HG02623 (cell line): Measurements from ENCODE around the gene SUPT20HL1.
"Not testable (repeated sequence)": the region's sequence is repeated elsewhere in the genome, so short reads cannot be mapped to it uniquely, and the experiment has no call there.

ENCODE experiments used
- ATAC-seq: cut with Tn5 transposase; IDR thresholded peaks from one replicate; pipeline ENCODE4 v1.9.1; 2021; ENCODE audit warnings: moderate library complexity; ENCODE audit not compliant: unreplicated experiment

Gene SUPT20HL1

DNA sequence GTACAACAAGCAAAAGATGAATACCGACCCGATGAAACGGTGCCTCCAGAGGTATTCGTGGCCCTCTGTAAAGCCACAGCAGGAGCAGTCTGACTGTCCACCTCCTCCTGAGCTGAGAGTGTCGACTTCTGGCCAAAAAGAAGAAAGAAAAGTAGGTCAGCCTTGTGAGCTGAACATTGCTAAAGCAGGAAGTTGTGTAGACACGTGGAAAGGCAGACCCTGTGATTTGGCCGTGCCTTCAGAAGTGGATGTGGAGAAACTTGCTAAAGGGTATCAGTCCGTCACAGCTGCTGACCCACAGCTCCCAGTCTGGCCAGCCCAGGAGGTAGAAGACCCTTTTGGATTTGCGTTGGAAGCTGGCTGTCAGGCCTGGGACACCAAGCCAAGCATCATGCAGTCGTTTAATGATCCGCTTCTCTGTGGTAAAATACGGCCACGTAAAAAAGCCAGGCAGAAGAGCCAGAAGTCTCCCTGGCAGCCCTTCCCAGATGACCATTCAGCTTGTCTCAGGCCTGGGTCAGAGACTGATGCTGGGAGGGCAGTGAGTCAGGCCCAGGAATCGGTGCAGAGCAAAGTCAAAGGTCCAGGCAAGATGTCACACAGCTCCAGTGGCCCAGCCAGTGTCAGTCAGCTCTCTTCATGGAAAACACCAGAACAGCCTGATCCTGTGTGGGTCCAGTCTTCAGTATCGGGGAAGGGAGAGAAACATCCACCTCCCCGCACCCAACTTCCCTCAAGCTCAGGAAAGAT lies 3.2 kb downstream of the SUPT20HL1 start:
- ATAC-seq, result not testable (repeated sequence)

DNA sequence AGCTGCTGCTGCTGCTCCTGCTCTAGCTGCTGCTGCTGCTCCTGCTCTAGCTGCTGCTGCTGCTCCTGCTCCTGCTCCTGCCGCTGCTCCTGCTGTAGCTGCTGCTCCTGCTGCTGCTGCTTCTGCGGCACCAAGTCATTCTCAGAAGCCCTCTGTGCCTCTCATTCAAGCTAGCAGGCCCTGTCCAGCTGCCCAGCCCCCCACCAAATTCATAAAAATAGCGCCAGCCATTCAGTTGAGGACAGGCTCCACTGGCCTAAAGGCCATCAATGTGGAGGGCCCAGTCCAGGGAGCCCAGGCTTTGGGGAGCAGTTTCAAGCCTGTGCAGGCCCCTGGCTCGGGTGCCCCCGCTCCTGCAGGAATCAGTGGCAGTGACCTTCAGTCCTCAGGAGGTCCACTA lies 3.9 kb downstream of the SUPT20HL1 start:
- ATAC-seq, result no peak

DNA sequence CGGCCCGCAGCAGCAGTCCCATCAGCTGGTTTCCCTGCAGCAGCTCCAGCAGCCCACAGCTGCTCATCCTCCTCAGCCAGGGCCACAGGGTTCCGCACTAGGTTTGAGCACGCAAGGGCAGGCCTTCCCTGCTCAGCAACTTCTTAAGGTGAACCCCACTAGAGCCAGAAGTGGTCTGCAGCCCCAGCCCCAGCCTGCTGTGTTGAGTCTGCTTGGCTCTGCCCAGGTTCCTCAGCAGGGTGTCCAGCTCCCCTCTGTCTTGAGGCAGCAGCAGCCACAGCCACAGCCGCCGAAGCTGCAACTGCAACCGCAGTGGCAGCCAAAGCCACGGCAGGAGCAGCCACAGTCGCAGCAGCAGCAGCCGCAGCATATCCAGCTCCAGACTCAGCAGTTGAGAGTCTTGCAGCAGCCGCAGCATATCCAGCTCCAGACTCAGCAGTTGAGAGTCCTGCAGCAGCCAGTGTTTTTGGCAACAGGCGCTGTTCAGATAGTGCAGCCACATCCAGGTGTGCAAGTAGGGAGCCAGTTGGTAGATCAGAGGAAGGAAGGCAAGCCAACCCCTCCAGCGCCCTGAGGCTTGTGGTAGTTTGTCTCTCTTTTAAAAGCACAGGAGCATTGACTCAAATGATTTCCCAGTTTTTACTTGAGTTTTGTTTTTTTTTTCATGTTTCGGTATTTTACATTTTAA lies 4.6 kb downstream of the SUPT20HL1 start:
- ATAC-seq, result no peak

DNA sequence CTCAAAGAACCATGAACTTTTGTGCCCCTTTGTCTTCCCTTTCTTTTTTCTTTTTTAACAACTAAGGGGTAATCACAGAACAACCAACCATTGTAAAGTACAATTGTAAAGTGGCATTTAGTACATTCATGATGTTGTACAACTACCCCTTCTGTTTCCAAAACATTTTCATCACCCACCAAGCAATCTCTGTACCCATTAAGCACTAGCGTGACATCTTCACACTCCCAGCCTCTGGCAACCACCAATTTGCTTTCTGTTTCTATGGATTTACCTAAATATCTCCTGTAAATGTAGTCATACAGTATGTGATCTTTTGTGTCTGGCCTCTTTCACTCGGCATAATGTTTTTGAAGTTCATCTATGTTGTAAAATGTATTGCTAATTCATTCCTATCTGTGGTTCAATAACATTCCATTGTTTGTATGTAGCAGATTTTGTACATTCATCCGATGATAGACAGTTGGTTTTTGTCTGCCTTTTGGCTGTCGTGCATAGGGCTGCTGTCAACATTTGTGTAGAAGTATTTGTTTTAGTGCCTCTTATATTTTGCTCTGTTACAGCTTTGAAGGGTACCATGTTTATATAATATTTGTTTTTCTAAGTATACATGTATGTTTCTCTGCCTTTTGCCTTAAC lies 6.4 kb downstream of the SUPT20HL1 start:
- not testable (repeated sequence) for ATAC-seq

DNA sequence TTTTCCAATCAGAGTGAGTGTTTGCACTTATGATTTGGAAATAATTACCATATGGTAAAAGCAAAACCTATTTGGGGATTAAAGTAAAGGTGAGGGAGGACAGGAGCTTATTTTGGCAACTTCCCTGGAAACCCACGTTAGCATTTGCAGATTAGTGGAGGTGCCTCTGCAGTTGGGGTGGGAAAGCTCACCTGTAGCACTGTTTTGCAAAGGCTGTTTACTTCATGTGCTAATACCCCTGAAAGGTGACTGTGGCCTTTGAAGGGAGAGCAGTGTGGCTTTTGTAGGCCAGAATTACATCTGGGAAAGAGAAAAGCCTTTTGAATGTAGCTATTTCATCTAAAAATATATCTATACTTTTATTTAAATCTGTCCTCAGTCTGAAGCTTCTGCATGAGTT lies 9.4 kb downstream of the SUPT20HL1 start:
- ATAC-seq, result no peak

DNA sequence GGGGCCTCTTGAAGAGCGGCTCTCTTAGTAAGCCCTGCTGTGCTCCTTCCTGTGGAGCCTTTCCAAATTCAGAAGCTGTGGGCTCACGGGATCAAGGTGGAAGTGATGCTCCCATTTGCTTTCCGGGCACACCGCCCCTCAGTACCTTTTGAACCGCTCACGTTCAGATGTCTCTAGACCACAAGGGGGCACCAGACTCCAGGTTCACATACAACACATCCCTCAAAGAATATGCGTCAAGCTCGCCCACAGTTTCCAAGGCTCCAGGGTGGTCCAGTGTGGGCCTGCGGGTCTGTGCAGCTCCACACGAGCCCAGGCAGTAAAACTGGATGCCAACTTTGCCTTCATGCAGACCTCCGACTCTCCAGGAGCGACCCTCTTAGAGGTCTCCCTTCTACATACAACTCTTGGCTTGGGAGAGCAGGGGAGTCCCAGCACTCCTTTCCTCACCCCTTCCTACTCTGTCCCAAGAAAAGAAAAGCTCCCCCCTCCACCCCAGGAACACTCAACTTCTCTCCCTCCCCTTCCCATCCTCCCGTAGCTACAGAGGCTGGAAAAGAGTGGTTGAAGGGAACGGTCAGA lies 11.0 kb downstream of the SUPT20HL1 start:
- ATAC-seq, result peak; percentile 52

DNA sequence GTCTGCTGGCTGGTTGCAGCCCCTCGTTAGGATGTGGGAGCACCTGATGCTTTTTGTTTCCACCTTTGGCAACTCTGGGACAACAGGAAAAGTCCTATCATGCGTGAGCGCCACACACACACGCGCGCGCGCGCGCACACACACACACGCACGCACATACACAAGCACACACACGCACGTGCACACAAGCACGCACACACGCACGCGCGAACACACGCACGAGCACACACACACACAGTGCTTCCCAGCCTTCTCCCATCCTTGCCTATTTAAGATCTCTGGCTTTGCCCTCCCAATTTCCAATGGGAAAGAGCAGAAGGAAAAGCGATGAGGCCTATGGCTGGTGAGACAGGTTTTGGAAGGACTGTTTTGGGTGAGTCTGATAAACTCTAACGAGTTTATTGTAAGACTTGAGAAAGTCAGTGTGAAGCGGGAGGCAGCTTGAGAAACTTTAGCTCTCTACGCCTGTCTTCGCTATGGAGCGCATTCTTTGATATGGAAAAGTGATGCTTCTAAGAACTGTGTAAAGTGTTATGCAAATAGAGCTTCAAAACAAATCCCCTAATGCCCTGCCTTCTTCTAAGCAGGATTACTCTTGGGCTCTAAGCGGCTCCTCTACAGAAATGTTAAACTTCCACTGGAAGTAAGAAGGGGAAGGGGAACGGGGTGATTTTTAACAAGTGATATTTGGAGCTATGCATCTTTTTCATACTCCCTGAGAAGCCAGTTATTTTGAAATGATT lies 11.8 kb downstream of the SUPT20HL1 start:
- ATAC-seq, result no peak

DNA sequence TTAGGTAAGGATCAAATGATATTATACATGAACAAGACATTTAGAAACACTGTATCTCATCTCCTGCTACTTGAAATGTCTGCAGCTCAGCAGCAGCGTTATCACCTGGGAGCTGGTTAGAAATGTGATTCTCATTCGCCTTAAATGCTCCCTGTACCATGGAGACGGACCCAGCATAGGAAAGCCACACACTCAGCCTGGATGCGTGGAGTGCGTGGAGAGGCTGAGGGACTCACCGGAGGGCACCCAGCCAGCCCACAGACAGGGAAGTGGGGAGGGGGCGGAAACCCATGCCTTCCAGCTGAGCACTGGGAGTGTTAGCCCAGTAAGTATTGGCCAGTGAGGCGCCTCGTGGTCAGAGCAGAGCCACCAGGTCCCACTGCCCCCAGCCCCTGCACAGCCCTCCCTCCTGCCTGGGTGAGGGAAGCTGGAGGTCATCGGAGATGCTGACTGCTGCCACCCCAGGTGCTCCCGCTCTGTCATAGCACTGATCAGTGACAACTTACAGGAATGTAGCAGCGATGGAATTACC lies 15.2 kb downstream of the SUPT20HL1 start:
- no peak for ATAC-seq

DNA sequence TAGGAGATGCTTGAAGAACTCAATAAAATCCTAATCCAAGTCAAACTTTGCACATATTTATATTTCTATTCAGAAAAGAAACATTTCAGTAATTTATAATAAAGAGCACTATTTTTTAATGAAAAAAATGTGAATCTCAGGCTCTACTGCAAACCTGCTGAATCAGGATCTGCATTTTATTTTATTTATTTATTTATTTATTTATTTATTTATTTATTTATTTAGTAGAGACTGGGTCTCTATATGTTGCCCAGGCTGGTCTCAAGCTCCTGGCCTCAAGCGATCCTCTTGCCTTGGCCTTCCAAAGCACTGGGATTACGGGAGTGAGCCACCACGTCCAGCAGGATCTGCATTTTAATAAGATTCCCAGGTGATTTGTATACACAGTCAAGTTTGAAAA lies 16.0 kb downstream of the SUPT20HL1 start:
- ATAC-seq, result no peak

DNA sequence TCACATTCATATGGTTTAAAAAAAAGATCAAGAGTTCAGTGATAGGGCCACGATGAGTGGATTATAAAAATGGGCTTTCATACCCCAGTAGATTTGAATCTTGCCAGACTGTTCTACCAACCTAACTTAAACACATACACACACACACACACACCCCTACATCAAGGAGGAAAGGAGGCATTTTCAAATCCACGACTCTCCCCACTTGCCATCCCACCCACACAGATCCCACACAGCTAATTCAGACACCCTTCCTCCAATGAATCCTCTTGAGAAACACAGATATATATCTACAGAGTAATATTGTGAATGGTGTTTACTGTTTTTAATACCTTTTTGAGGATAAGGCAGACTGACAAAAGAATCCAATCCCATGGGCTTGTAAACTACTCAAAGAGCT lies 16.8 kb downstream of the SUPT20HL1 start:
- ATAC-seq, result no peak

DNA sequence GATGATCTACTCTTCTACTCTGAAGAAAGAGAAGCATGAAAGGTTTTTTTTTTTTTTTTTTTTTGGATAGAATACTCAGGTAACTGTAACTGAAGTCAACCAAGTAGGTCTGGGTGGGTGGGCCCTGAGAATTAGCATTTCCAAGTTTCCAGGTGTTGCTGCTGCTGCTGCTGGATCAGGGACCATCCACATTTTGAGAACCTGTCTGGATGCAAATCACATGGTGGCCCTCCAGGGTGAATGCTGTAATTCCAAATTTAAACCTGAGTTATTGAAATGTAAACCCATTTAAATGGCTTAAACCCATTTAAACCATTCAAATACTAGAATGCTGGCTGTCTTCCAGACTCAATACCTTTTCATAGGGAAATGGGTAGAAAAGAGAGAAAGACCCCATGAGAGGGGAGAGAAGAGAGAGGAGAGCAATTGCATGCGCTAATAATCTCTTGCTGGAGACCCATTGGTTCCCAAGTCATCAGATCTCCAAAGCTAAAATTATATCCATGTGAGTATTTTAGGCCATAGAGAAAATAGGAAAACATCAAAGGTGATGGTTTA lies 17.6 kb downstream of the SUPT20HL1 start:
- no peak for ATAC-seq

DNA sequence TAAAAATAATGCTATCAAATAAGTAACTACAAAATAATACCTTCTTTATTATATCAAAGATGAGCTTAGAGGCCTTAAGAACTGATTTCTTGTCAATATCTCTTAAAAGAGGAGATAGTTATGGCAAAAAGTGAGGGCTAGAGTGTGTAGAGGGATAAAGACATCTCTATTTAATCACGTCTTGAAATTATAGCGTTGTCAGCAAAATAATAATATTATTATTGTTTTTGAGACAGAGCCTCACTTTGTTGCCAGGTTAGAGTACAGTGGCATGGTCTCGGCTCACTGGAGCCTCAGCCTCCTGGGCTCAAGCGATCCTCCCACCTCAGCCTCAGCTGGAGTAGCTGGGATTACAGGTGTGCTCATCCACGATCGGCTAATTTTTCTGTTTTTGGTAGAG lies 18.3 kb downstream of the SUPT20HL1 start:
- ATAC-seq, result no peak

DNA sequence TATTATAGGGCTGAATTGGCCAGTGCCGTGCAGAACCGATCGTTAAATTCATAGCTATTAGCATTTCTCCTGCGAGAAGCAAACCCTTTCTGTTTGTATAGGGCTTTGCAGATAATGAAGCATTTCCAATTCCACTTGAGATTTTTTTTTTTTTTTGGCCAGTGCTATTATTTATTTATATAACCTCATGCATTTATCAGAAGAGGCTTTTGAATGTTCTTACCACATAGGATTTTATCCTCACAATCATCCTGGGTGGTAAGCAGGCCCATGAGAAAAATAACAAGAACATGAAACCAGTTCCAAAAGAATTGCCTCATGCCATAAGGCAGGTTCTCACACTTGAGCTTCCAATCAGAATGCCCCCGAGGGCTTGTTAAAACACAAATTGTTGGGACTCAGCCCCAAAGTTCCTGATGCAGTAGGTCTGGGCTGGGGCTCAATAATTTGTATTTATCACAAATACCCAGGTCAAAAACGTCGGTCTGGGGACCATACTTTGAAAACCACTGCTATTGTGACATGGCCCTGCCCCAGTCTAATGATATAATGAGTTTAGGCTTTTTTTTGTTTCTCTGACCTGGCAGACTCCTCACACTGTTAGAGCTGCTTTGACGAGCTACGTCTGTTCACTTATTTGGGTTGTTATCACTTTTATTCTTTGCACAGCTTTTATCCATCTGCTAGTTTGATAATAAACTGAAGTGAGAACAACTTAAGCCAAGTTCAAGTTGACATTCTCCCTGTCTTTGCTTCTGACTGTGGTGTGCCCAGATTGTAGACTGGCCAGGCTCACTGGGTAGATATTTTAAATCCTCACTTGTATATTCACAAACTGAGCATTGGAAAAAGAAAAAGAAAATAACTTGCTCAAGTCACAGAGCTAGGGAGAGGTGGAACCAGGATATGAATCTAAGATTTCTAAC lies 20.1 kb downstream of the SUPT20HL1 start:
- no peak for ATAC-seq

DNA sequence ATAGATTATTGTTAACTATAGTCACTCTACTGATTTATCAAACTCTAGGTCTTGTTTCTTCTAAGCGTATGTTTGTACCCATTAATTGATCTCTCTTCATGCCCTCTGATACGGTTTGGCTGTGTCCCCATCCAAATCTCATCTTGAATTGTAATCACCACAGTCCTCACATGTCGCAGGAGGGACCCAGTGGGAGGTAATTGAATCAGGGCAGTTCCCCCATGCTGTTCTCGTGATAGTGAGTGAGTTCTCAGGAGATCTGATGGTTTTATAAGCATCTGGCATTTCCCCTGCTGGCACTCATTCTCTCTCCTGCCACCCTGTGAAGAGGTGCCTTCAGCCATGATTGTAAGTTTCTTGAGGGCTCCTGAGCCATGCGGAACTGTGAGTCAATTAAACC lies 21.9 kb downstream of the SUPT20HL1 start:
- ATAC-seq, result not testable (repeated sequence)

DNA sequence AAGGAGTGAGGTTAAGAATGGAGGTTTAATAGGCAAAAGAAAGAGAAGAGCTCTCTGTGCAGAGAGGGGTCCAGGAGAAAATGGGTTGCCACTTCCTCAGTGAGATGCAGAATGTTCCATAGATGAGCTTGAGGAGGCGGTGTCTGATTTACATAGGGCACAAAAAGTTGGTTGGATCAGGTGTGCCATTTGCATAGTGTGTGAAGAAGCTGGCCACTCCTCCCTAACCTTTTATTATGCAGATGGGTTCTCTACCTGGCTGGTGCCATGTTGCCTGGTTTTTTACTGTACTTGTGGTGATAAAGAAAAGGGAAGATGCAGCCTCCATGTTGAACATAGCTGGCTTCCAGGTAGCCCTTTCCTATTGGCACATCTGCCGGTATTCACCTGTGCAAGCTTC lies 27.3 kb downstream of the SUPT20HL1 start:
- ATAC-seq, result no peak

DNA sequence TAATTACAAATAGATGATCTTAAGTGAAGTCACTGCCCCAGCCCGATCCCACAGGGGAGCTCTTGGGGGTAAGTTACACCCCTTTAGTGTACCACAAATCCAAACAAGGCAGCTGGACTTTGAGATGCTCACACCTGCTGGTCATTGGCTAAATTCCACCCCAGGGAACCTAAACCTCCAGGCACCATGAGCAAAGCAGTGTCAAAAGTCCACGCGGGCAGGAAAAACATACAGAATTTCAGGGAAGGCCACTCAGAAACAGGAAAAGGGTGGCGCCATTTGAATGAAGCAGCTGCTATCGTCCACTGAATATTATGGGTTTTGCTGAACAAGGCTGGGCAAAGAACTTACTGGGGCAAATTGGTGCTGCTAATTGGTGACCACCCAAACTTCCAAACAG lies 30.9 kb downstream of the SUPT20HL1 start:
- ATAC-seq, result no peak

DNA sequence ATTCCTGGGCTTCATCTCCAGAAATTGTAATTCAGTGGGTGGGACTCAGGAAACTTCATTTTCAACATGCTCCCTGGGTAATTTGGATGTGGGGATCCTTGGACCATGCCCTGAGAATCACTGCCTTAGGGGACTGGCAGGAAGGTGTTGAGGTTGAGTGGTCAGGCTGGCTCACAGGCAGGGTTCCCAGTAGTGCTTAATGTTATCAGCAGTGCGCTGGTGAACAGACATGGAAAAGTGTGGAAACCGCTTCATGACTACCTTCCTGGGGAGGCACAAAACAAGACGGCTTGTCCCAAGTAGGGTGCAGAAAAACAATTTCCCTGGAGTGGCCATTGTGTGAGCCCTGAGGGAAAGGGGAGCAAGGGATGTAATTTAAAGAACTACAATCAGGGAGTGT lies 31.4 kb downstream of the SUPT20HL1 start:
- ATAC-seq, result no peak

DNA sequence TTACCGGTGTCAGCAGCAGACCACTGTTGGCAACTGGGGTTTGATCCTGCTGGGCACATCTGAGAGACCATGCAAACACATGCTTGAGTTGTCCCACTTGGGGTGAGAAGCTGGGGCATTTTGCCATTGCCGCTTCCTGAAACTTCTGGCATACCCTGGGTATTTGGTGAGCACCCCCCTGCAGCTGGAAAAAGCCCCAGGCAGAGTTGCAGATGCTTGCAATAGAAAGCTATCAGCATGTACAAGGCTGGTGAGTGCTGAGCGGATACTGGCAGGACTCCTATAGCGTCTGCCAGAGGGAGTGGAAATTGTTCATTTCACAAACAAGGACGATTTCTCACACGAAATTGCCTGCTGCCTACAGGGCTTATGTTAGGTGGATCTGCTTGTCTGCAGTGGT lies 32.3 kb downstream of the SUPT20HL1 start:
- no peak for ATAC-seq

DNA sequence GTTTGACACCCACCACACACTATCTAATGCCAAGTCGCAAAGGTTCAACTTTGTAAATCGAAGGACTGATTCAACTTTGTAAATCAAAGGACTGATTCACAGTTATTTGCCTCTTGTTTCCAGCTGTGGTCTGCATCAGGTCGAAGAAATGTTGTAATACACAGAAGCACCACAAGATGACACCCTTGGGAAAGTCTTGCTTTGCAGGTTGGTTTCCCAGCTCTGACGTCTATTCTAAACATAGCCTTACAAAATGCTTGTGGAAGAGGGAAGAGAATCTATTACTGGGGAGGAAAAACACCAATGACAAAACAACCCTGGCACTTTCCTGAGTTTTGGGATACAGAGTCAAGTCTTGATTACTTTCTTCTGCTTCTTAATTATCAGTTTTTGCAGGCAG lies 35.3 kb downstream of the SUPT20HL1 start:
- ATAC-seq, result peak; percentile 60
